GM12874 (cell line): ENCODE results near the gene IL20RA.

Source experiments
- TF ChIP-seq, protein P1 (sequence below): IDR thresholded peaks from 2 replicates; pipeline ENCODE4 v1.5.1; 2011; ENCODE audit warnings: low read depth, mild to moderate bottlenecking, control low read depth, low read length, moderate library complexity; ENCODE audit not compliant: insufficient read depth

The IL20RA gene

DNA sequence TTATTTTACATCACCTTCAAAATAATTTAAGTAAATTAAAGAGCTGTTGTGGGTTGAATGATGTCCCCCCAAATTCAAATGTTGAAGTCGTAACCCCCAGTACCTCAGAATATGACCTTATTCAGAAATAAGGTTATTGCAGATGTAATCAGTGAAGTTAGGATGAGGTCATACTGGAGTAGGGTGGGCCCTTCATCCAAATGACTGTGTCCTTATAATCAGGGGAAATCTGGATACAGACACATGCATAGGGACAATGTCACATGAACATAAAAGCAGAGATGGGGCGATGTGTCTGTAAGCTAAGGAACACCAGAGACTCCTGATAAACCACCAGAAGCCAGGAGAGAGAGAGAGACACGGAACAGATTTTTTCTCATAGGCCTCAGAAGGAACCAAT is 13.3 kb upstream of the IL20RA start:
- TF ChIP-seq, protein P1, sequence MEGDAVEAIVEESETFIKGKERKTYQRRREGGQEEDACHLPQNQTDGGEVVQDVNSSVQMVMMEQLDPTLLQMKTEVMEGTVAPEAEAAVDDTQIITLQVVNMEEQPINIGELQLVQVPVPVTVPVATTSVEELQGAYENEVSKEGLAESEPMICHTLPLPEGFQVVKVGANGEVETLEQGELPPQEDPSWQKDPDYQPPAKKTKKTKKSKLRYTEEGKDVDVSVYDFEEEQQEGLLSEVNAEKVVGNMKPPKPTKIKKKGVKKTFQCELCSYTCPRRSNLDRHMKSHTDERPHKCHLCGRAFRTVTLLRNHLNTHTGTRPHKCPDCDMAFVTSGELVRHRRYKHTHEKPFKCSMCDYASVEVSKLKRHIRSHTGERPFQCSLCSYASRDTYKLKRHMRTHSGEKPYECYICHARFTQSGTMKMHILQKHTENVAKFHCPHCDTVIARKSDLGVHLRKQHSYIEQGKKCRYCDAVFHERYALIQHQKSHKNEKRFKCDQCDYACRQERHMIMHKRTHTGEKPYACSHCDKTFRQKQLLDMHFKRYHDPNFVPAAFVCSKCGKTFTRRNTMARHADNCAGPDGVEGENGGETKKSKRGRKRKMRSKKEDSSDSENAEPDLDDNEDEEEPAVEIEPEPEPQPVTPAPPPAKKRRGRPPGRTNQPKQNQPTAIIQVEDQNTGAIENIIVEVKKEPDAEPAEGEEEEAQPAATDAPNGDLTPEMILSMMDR = no peak

DNA sequence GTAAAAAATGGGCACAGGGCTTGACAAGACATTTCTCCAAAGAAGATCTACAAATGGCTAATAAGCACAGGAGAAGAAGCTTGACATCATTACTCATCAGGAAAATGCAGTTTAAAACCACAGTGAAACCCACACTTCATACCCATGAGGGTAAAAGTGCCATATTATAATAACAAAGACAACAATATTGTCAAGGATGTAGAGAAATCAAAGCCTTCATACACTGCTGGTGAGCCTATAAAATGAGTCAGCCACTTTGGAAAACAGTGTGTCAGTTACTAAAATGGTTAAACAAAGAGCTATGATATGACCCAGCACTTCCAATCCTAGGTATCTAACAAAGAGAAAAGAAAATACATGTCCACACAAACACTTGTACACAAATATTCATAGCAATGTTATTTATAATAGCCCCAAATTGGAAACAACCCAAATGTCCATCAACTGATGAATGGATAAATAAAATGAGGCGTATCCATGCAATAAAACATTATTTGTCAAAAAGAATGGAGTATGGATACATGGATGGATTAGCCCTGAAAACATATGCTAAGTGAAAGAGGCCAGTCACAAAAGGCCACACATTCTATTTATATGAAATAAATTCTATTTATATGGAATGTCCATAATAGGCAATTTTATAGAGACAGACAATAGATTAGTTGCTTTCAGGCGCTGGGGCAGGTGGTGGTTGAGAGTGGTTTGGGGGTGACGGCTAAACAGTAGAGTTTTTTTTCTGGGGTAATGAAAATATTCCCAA is 11.5 kb upstream of the IL20RA start:
- TF ChIP-seq, protein P1 = no peak

DNA sequence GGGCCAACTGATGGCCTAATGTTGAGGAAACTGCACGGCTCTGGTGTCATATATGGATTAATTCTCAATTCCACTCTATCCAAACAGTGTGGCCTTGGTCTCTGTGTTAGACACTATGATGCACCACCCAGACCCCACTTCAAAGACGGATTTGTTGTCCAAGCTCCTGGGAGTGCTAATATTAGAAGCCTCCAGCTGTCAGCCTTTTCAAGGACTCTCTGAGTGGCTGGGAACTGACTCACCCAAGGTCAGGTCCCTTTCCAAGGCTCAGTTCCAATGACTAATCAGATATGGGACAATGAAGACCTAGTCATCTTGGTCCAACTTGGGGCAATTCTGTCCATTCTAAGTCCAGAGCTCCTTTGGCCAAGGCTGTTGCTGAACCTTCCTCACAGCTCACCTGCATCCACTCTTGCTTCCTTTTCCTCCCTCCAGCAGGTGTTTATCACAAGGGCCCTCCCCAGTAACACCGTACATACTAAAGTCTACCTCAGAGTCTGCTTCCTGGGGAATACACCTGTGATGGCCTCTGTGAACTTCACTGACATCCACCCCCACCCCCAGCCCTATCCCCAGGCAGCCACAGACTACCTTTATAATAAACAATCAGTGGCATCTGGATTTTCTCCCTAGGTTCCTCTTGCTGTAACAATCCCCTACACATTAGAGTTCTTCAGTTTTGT is 7.2 kb upstream of the IL20RA start:
- TF ChIP-seq, protein P1 = no peak

DNA sequence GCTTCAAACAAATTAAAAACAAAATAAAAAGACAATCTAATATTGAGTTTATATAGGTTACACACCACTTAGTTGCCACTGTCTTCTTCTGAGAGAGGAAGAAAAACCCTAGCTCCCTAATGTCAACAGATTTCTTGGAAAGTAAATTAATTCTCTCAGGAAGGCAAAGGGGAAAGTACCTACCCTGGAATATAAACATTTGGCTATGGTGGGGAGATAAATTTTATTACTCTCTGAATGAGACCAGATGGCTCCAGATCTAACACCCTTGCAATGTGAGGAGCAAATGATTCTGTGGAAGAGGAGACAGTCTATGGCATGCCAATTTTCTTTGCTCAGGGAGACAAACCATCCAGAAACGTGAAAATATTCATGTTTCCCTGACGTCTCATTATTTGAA is 4.3 kb upstream of the IL20RA start:
- TF ChIP-seq, protein P1 = no peak

DNA sequence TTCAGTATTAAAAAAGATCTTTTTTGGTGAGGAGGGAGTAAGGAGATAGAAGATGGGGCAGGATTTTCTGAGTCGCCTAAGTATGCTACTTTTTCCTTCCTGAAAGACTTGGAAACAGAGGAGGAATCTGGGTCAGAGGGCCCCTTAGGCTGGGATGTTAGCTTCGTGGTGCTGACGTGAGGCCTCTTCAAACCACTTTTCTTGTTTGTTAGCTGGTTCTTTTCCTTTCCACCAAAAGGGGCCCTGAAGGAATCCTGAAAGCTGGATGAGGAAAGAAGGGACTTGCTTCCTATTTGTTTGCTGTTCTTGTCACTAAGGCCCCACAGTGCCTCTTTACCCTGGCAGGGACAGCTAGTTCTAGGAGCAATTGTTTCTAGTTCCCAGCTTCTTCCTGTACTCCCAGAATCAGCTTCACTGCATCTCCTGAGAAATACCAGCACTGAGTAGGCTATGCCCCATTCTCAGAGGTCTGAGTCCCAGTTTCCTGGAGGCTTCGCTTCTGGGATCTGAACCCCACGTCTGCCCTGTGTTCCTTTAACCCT is 2.2 kb upstream of the IL20RA start:
- TF ChIP-seq, protein P1 = no peak

DNA sequence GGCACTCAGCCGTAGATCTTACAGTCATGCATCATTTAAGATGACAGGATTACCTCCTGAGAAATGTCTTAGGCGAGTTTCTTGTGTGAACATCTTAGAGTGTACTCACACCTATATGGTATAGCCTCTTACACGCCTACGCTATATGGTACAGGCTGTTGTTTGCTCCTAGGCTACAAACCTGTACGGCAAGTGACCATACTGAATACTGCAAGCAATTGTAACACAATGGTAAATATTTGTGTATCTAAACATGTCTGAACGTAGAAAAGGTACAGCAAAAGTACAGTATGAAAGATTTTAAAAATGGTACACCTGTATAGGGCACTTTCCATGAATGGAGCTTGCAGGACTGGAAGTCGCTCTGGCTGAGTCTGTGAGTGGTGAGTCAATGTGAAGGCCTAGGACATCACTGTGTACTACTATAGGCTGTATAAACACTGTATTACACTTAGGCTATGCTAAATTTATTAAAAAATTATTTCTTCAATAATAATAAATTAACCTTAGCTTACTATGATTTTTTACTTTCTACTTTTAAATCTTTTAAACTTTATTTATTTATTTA is 541 bp upstream of the IL20RA start:
- TF ChIP-seq, protein P1 = no peak

DNA sequence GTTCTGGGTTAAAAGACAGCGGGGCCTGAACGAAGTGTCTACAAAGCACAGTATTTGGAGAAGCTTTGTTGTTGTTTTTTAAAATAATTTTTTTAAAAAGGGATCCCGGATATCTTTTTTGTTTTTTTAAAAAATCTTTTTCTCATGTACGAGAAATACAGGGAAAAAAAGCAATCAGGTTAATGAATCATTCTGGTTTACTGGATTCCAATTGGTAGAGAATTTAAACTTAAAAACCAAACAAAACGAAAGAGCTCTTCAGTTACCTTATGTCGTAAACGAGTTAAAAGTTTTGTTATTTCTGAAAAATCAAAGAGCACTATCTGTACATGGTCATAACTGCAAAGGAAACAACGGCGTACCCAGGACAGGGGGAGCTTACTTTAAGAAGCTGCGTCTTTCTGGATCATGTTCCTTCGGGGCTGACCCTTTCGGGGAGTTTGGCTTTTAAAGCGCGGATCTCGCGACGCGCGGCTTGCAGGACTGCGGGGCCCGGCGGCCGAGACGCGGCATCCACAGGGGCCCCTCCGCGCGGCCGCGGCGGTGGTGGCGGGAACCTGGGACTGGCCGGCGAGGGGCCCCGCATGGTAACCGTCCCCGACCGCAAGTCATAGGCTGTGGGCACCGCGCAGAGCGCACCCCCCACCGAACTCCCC is 927 bp downstream of the IL20RA start:
- TF ChIP-seq, protein P1 = no peak
